GM12878 (cell line): ENCODE measurements around the gene PAOX.

Source experiments
- HDAC6 ChIP-seq: fragments of 200-600 bp; sonication (generic); IDR thresholded peaks from one replicate; pipeline ENCODE4 v1.8.0; 2017; ENCODE audit warnings: antibody characterized with exemption; ENCODE audit not compliant: unreplicated experiment
- POLR2A ChIP-seq: IDR thresholded peaks from 2 replicates; pipeline ENCODE4 v1.6.1; 2011; ENCODE audit warnings: low read depth, mild to moderate bottlenecking, low read length

DNA sequence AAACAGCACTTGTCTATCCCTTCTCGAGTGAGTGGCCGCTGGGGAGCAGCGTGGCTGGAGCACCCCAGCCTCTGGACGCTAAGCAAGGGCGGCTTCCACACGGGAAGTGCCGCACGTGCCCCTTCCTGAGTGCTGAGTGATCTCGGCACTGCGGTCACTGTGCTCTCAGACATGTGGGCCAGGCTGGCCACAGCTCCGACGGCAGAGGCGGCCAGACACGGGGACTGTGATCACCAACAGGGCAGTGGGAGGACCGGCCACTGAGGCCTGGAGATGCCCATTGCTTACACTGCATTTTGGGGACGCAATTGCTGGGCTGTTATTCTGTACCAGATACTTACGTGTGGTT, 13.0 kb upstream of the PAOX start:
- TF ChIP-seq POLR2A (no peak), HDAC6 (no peak)
